Bronchial epithelial cell (primary cell): Measurements from ENCODE around the gene HSPA5. TPM values are rescaled to one million over a fixed set of nuclear protein-coding genes. Genes with fewer than 3 reads are reported as not detected.

ENCODE experiments used
- DNase-seq: peaks from one replicate; pipeline ENCODE4 v3.0.0-alpha.2; 2010; ENCODE audit warnings: low read depth
- FAIRE-seq: peaks from 2 replicates; lab custom pipeline; 2011; peaks lifted over from hg19 to GRCh38; lab: Jason Lieb, UNC
- H3K27me3 ChIP-seq: 2 replicates; pipeline ENCODE4 v1.5.1; 2011; ENCODE audit warnings: low read length; ENCODE audit not compliant: control insufficient read depth, insufficient read depth
- H3K36me3 ChIP-seq: 2 replicates; pipeline ENCODE4 v1.5.1; 2011; ENCODE audit warnings: low read length; ENCODE audit not compliant: control insufficient read depth, insufficient read depth
- H3K4me3 ChIP-seq: 2 replicates; pipeline ENCODE4 v1.5.1; 2011; ENCODE audit warnings: mild to moderate bottlenecking, low read depth, low read length, control low read depth
- total RNA-seq: library from RNA; depleted of rRNA; stranded (reverse); fragments of >200 nt; gene quantifications from 2 replicates; pipeline ENCODE4 v1.2.1, GENCODE V29; 2014
- TF ChIP-seq, protein P1 (sequence below): IDR thresholded peaks from 2 replicates; pipeline ENCODE4 v1.5.1; 2011; ENCODE audit warnings: mild to moderate bottlenecking, moderate library complexity, low read length, control low read depth, inconsistent platforms; ENCODE audit not compliant: insufficient read depth, severe bottlenecking

HSPA5 gene
- total RNA-seq, 1 donor from 2014 or later: 520 TPM

DNA sequence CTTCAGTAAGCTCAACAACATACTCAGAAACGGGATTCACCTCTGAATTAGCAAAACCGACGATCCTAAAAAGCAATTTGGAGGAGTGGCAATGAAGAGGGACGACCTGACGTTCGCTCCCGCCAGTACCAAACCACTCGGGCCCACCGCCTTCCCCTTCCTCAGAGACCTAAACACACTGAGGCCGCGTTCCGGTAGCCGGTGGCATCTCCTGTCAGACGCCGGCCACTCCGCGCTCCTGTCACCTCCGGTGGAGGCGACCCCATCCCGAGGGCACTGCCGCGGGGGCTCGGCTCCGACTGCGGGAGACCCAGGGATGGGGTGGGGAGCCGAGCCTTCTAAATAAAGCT is 52.2 kb downstream of the HSPA5 start:
- DNase-seq (no peak), FAIRE-seq (no peak)
- TF ChIP-seq, protein P1, sequence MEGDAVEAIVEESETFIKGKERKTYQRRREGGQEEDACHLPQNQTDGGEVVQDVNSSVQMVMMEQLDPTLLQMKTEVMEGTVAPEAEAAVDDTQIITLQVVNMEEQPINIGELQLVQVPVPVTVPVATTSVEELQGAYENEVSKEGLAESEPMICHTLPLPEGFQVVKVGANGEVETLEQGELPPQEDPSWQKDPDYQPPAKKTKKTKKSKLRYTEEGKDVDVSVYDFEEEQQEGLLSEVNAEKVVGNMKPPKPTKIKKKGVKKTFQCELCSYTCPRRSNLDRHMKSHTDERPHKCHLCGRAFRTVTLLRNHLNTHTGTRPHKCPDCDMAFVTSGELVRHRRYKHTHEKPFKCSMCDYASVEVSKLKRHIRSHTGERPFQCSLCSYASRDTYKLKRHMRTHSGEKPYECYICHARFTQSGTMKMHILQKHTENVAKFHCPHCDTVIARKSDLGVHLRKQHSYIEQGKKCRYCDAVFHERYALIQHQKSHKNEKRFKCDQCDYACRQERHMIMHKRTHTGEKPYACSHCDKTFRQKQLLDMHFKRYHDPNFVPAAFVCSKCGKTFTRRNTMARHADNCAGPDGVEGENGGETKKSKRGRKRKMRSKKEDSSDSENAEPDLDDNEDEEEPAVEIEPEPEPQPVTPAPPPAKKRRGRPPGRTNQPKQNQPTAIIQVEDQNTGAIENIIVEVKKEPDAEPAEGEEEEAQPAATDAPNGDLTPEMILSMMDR: no peak

More for the DNA sequence above, 52.2 kb downstream of the HSPA5 start:
- H3K4me3 ChIP-seq: peak overlapping the region; percentile 99
- H3K36me3 ChIP-seq: no peaks in the 10 kb centered on the region
- no peaks in the 10 kb centered on the region for H3K27me3 ChIP-seq

Other genes with a start within 250 kb of the HSPA5 start
- gene SCAI, start 97.8 kb downstream of the HSPA5 start, total RNA-seq: 4.7 and 7.1 TPM in 2 replicates
- 9.0 and 10.5 TPM in 2 replicates for gene PPP6C, start 51.5 kb downstream of the HSPA5 start, total RNA-seq
- 29.1 and 41.3 TPM in 2 replicates for gene RABEPK, start 40.8 kb downstream of the HSPA5 start, total RNA-seq
- gene GAPVD1, start 20.5 kb upstream of the HSPA5 start, total RNA-seq: 44.0 and 58.0 TPM in 2 replicates